IMR-90 (cell line): ENCODE measurements around the gene FOXI1.

Experiments used
- BHLHE40 ChIP-seq: fragments of 150-350 bp; IDR thresholded peaks from 2 replicates; pipeline ENCODE4 v1.6.1; 2016; ENCODE audit warnings: mild to moderate bottlenecking, low read depth, low read length
- CEBPB ChIP-seq: IDR thresholded peaks from 2 replicates; pipeline ENCODE4 v1.6.1; 2012; ENCODE audit warnings: low read depth, low read length, improper control_type of control experiment
- CHD1 ChIP-seq: IDR thresholded peaks from 2 replicates; pipeline ENCODE4 v1.6.1; 2012; ENCODE audit warnings: low read depth, low read length, improper control_type of control experiment
- MAFK ChIP-seq: IDR thresholded peaks from 2 replicates; pipeline ENCODE4 v1.6.1; 2012; ENCODE audit warnings: low read depth, low read length, improper control_type of control experiment
- MAZ ChIP-seq: IDR thresholded peaks from 2 replicates; pipeline ENCODE4 v1.6.1; 2012; ENCODE audit warnings: low read depth, mild to moderate bottlenecking, low read length, improper control_type of control experiment, moderate library complexity, borderline replicate concordance
- MXI1 ChIP-seq: IDR thresholded peaks from 2 replicates; pipeline ENCODE4 v1.6.1; 2012; ENCODE audit warnings: low read depth, mild to moderate bottlenecking, low read length, moderate library complexity, borderline replicate concordance
- NFE2L2 ChIP-seq: fragments of 150-350 bp; IDR thresholded peaks from 2 replicates; pipeline ENCODE4 v1.6.1; 2016; ENCODE audit warnings: low read depth, mild to moderate bottlenecking, low read length
- POLR2A ChIP-seq: IDR thresholded peaks from 2 replicates; pipeline ENCODE4 v1.6.1; 2012; ENCODE audit warnings: mild to moderate bottlenecking, low read depth, low read length
- RAD21 ChIP-seq: IDR thresholded peaks from 2 replicates; pipeline ENCODE4 v1.6.1; 2012; ENCODE audit warnings: low read length, improper control_type of control experiment
- RFX5 ChIP-seq: IDR thresholded peaks from 2 replicates; pipeline ENCODE4 v1.8.0; 2012; ENCODE audit warnings: low read depth, mild to moderate bottlenecking, low read length, moderate library complexity
- SMC3 ChIP-seq: fragments of 150-350 bp; IDR thresholded peaks from 2 replicates; pipeline ENCODE4 v1.6.1; 2016; ENCODE audit warnings: low read depth, mild to moderate bottlenecking, antibody characterized with exemption, low read length, moderate library complexity
- TF ChIP-seq, protein P1 (sequence below): conservative IDR thresholded peaks from 2 replicates; pipeline ENCODE4 v1.5.1; 2012; ENCODE audit warnings: mild to moderate bottlenecking, low read depth, low read length, improper control_type of control experiment
- TF ChIP-seq, protein P2 (sequence below): fragments of 150-350 bp; IDR thresholded peaks from 2 replicates; pipeline ENCODE4 v1.6.1; 2017; ENCODE audit warnings: mild to moderate bottlenecking, antibody characterized with exemption, low read length, low read depth
- TF ChIP-seq, protein P3 (sequence below): fragments of 150-350 bp; IDR thresholded peaks from 2 replicates; pipeline ENCODE4 v1.6.1; 2016; ENCODE audit warnings: low read depth, mild to moderate bottlenecking, low read length, moderate library complexity, borderline replicate concordance

DNA sequence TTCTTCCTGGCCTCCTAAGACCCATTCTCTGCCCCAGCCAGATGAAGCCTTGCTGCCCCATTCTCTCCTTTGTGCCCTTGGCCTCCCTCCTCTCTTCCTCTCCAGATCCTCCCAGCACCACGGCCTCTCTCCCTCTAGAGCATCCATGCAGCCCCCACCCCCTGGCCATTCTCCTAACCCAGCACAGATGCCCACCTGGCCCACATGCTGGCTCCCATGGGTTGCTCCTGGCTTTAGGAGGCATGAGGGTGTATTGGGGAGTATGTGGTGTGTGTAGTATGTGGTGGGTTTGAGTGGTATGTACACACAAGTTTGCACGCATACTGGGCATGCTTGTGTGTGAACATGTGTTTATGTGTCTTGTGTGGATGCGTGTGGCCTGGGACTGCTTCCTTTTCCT is 47.1 kb downstream of the FOXI1 start:
- TF ChIP-seq, protein P1, sequence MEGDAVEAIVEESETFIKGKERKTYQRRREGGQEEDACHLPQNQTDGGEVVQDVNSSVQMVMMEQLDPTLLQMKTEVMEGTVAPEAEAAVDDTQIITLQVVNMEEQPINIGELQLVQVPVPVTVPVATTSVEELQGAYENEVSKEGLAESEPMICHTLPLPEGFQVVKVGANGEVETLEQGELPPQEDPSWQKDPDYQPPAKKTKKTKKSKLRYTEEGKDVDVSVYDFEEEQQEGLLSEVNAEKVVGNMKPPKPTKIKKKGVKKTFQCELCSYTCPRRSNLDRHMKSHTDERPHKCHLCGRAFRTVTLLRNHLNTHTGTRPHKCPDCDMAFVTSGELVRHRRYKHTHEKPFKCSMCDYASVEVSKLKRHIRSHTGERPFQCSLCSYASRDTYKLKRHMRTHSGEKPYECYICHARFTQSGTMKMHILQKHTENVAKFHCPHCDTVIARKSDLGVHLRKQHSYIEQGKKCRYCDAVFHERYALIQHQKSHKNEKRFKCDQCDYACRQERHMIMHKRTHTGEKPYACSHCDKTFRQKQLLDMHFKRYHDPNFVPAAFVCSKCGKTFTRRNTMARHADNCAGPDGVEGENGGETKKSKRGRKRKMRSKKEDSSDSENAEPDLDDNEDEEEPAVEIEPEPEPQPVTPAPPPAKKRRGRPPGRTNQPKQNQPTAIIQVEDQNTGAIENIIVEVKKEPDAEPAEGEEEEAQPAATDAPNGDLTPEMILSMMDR, result no peak
- TF ChIP-seq, protein P2, sequence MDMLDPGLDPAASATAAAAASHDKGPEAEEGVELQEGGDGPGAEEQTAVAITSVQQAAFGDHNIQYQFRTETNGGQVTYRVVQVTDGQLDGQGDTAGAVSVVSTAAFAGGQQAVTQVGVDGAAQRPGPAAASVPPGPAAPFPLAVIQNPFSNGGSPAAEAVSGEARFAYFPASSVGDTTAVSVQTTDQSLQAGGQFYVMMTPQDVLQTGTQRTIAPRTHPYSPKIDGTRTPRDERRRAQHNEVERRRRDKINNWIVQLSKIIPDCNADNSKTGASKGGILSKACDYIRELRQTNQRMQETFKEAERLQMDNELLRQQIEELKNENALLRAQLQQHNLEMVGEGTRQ, result no peak
- TF ChIP-seq MXI1 (no peak), POLR2A (no peak), MAFK (no peak), BHLHE40 (no peak), SMC3 (no peak), RFX5 (no peak), RAD21 (no peak), MAZ (no peak), CHD1 (no peak), CEBPB (no peak), NFE2L2 (no peak)
- TF ChIP-seq, protein P3, sequence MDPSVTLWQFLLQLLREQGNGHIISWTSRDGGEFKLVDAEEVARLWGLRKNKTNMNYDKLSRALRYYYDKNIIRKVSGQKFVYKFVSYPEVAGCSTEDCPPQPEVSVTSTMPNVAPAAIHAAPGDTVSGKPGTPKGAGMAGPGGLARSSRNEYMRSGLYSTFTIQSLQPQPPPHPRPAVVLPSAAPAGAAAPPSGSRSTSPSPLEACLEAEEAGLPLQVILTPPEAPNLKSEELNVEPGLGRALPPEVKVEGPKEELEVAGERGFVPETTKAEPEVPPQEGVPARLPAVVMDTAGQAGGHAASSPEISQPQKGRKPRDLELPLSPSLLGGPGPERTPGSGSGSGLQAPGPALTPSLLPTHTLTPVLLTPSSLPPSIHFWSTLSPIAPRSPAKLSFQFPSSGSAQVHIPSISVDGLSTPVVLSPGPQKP, result no peak
